GM12891 (cell line): ENCODE measurements around the gene CFHR3. TPM values are rescaled to one million over a fixed set of nuclear protein-coding genes. Genes with fewer than 3 reads are reported as not detected.
A peak's percentile ranks its signal among the peaks of the same experiment; 100 is the strongest.
"Not testable (repeated sequence)": the region's sequence is repeated elsewhere in the genome, so short reads cannot be mapped to it uniquely, and the experiment has no call there.

ENCODE experiments used
- DNase-seq: peaks from one replicate; pipeline ENCODE4 v3.0.0; 2011; ENCODE audit warnings: low spot score; ENCODE audit not compliant: insufficient read length
- FAIRE-seq: peaks from 2 replicates; lab custom pipeline; 2011; peaks lifted over from hg19 to GRCh38; lab: Jason Lieb, UNC
- PAX5 ChIP-seq: IDR thresholded peaks from 2 replicates; pipeline ENCODE4 v1.6.1; 2011; ENCODE audit warnings: low read length, moderate library complexity, mild to moderate bottlenecking; ENCODE audit not compliant: insufficient read depth, severe bottlenecking
- POLR2A ChIP-seq: IDR thresholded peaks from 2 replicates; pipeline ENCODE4 v1.6.1; 2011; ENCODE audit warnings: low read depth, low read length, control low read depth
- POLR2AphosphoS5 ChIP-seq: IDR thresholded peaks from 2 replicates; pipeline ENCODE4 v1.6.1; 2011; ENCODE audit warnings: low read depth, low read length, control low read depth
- POU2F2 ChIP-seq: IDR thresholded peaks from 2 replicates; pipeline ENCODE4 v1.6.1; 2011; ENCODE audit warnings: low read depth, mild to moderate bottlenecking, control low read depth, low read length, moderate library complexity
- SPI1 ChIP-seq: IDR thresholded peaks from 2 replicates; pipeline ENCODE4 v1.6.1; 2011; ENCODE audit warnings: low read depth, low read length, control low read depth
- TAF1 ChIP-seq: IDR thresholded peaks from 2 replicates; pipeline ENCODE4 v1.6.1; 2011; ENCODE audit warnings: low read depth, low read length, control low read depth
- polyA plus RNA-seq: library from polyadenylated mRNA; unstranded; fragments of >200 nt; gene quantifications from one replicate; pipeline ENCODE4 v1.2.1, GENCODE V29; 2012; ENCODE audit warnings: low read depth, missing spikeins, inconsistent platforms; ENCODE audit not compliant: missing spikeins

CFHR3 gene
- polyA plus RNA-seq, result not detected

- FAIRE-seq, result peak; percentile 28
- TF ChIP-seq SPI1, result no peak
- no peak for TF ChIP-seq PAX5
- no peak for TF ChIP-seq POLR2AphosphoS5
- TF ChIP-seq POU2F2, result no peak
- no peak for TF ChIP-seq POLR2A
- TF ChIP-seq TAF1, result no peak
- DNase-seq, result no peak
Measured at GRCh38 chr1:196774603-196775002, at the start of gene CFHR3. Gene CFHR3 (plus strand): TSS chr1:196774840. CDS start chr1:196774887, 47 bp downstream.

GRCh38 chr1:196732526-196732925, 42.1 kb upstream of the CFHR3 start:
- no peak for FAIRE-seq
- no peak for DNase-seq
- no peak for TF ChIP-seq POU2F2
- no peak for TF ChIP-seq PAX5
- TF ChIP-seq TAF1, result no peak
- TF ChIP-seq SPI1, result no peak
- no peak for TF ChIP-seq POLR2A
- TF ChIP-seq POLR2AphosphoS5, result no peak

- FAIRE-seq (no peak), DNase-seq (no peak)
- no peak for TF ChIP-seq SPI1
- no peak for TF ChIP-seq POU2F2
- TF ChIP-seq POLR2AphosphoS5, result no peak
- TF ChIP-seq TAF1, result no peak
- TF ChIP-seq POLR2A, result no peak
- TF ChIP-seq PAX5, result no peak
Measured at GRCh38 chr1:196733091-196733970, 41.3 kb upstream of the CFHR3 start.

GRCh38 chr1:196734006-196734405, 40.6 kb upstream of the CFHR3 start:
- DNase-seq, result no peak
- FAIRE-seq, result no peak
- no peak for TF ChIP-seq POLR2AphosphoS5
- no peak for TF ChIP-seq POLR2A
- TF ChIP-seq PAX5, result no peak
- no peak for TF ChIP-seq POU2F2
- no peak for TF ChIP-seq SPI1
- TF ChIP-seq TAF1, result no peak

GRCh38 chr1:196734460-196734859, 40.2 kb upstream of the CFHR3 start:
- FAIRE-seq (no peak), DNase-seq (no peak)

GRCh38 chr1:196738730-196739129, 35.9 kb upstream of the CFHR3 start:
- no peak for DNase-seq
- FAIRE-seq, result no peak
- TF ChIP-seq POLR2AphosphoS5, result no peak
- no peak for TF ChIP-seq POU2F2
- TF ChIP-seq TAF1, result no peak
- TF ChIP-seq SPI1, result no peak
- TF ChIP-seq PAX5, result no peak
- no peak for TF ChIP-seq POLR2A

More at GRCh38 chr1:196734460-196734859, 40.2 kb upstream of the CFHR3 start:
- TF ChIP-seq TAF1 (no peak), PAX5 (no peak), POLR2A (no peak), POU2F2 (no peak), POLR2AphosphoS5 (no peak), SPI1 (no peak)

GRCh38 chr1:196743244-196743643, 31.4 kb upstream of the CFHR3 start:
- peak; percentile 71 for FAIRE-seq
- not testable (repeated sequence) for DNase-seq

- not testable (repeated sequence) for FAIRE-seq, DNase-seq
Measured at GRCh38 chr1:196765019-196765740, 9.5 kb upstream of the CFHR3 start.

- FAIRE-seq, DNase-seq: not testable (repeated sequence)
Measured at GRCh38 chr1:196769823-196770222, 4.8 kb upstream of the CFHR3 start.

- TF ChIP-seq PAX5, result no peak
- TF ChIP-seq POLR2A, result no peak
- no peak for TF ChIP-seq TAF1
- no peak for TF ChIP-seq SPI1
- no peak for TF ChIP-seq POU2F2
- no peak for TF ChIP-seq POLR2AphosphoS5
Measured at GRCh38 chr1:196773713-196774112, 927 bp upstream of the CFHR3 start.

More at GRCh38 chr1:196773713-196774112, 927 bp upstream of the CFHR3 start:
- DNase-seq, result no peak
- no peak for FAIRE-seq
